ENCODE results near the gene ABHD17A.

DNA sequence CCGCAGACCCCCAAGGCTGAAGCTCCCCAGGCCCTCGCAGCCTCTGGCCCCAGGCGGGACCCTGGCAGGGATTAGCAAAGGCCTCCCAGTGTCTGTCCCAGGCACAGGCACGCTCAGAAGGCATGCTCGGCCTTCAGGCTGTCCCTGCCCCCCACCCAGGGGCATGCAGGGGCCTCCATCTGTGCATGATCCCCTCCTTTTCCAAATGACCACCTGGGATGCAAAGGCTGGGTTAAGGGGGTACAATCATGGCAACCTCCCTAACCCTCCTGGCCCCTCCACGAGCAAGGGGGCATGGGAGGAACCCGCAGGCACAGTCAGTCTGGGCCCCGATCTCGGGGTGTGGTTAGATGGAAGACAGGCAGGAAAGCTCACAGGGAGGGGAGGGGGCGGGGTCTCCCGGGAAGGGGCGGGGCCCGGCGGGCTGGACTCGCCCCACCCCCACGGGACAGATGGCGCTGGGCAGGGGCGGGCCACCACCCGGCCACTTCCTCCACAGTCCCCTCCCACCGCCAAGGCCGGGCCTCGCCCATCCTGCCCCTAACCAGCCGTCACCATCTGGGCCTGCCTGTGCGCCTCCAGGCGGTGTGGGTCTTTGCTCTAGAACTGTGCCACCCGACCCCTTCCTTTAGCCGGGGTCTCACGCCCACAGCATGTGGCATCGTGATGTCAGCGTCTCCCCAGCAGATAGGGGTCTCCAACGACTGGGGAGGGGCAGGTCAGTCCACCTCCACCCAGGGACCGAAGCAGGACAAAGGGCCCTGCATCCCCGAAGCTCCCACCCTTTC is 30.1 kb downstream of the ABHD17A start:
- peak; percentile 27 for TF ChIP-seq CTCF (IDR thresholded peaks at IDR 0.05; ENCODE audit: low read depth, low read length, poor library complexity, severe bottlenecking)
- TF ChIP-seq EZH2phosphoT487 (IDR thresholded peaks at IDR 0.05; ENCODE audit: borderline replicate concordance, low read length): no peak

Data from DOHH2 (cell line).